Measurements from ENCODE around the gene BLOC1S5. TPM values are rescaled to one million over a fixed set of nuclear protein-coding genes. Genes with fewer than 3 reads are reported as not detected.
"Not testable (repeated sequence)": the region's sequence is repeated elsewhere in the genome, so short reads cannot be mapped to it uniquely, and the experiment has no call there.

BLOC1S5 gene
- total RNA-seq, 3 donors from 2014 or later = 12.5 to 26.2 (median 16.6) TPM

DNA sequence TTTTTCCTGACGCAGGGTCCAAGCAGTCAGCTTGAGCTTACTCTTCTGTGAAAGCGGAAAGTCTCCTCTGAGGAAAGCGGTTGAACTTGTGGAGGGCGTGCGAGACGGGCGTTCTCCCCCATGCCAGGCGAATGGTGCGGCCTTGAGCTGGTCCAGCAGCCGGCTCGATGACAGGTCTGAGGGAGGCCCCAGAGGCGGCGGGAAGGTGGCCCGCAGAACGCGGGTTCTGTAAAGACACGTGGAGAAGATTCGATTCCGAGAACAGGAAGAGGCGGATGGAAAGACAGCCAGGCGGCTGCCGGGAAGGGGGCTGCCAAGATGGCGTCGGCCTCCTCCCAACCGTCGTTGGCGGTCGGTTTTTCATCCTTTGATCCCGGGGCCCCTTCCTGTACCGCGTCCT, 78.0 kb downstream of the BLOC1S5 start:
- Histone ChIP-seq H3K4me3 (no peak overlapping the region), H3K27me3 (no peaks in the 10 kb centered on the region), H3K4me1 (no peaks in the 10 kb centered on the region), H3K36me3 (no peaks in the 10 kb centered on the region), H3K9me3 (no peaks in the 10 kb centered on the region), H3K27ac (no peak overlapping the region)
- DNase-seq (ENCODE audit: low spot score in 2 of 2) = no peak
- TF ChIP-seq, protein P1, sequence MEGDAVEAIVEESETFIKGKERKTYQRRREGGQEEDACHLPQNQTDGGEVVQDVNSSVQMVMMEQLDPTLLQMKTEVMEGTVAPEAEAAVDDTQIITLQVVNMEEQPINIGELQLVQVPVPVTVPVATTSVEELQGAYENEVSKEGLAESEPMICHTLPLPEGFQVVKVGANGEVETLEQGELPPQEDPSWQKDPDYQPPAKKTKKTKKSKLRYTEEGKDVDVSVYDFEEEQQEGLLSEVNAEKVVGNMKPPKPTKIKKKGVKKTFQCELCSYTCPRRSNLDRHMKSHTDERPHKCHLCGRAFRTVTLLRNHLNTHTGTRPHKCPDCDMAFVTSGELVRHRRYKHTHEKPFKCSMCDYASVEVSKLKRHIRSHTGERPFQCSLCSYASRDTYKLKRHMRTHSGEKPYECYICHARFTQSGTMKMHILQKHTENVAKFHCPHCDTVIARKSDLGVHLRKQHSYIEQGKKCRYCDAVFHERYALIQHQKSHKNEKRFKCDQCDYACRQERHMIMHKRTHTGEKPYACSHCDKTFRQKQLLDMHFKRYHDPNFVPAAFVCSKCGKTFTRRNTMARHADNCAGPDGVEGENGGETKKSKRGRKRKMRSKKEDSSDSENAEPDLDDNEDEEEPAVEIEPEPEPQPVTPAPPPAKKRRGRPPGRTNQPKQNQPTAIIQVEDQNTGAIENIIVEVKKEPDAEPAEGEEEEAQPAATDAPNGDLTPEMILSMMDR (IDR thresholded peaks at IDR 0.05) = no peak
- TF ChIP-seq POLR2A (IDR thresholded peaks at IDR 0.05) (no peak), POLR2AphosphoS5 (IDR thresholded peaks at IDR 0.05) (no peak)
- intact Hi-C loops (cut with DNase I; ENCODE audit: low total_unique reads) = no loop called here

DNA sequence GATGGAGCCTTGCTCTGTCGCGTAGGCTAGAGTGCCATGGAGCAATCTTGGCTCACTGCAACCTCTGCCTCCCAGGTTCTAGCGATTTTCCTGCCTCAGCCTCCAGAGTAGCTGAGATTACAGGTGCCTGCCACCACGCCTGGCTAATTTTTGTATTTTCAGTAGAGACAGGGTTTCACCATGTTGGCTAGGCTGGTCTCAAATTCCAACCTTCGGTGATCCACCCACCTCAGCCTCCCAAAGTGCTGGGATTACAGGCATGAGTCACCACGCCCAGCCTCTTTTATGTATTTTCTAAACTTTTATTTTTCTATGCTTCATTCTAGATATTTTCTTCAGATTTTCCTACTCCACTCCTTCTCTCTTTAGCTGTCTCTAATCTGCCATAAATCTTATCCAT, 80.2 kb downstream of the BLOC1S5 start:
- DNase-seq (ENCODE audit: low spot score in 2 of 2); H3K27me3 ChIP-seq; H3K27ac ChIP-seq; intact Hi-C loops (cut with DNase I; ENCODE audit: low total_unique reads); H3K4me3 ChIP-seq; H3K4me1 ChIP-seq; H3K9me3 ChIP-seq; H3K36me3 ChIP-seq: not testable (repeated sequence)

- Histone ChIP-seq H3K4me3 (no peak overlapping the region), H3K9me3 (no peaks in the 10 kb centered on the region), H3K27me3 (no peaks in the 10 kb centered on the region), H3K36me3 (no peaks in the 10 kb centered on the region), H3K27ac (no peak overlapping the region), H3K4me1 (peaks cover 0 to 4% of the 10 kb centered on the region in 2 donors)
- intact Hi-C loops (cut with DNase I; ENCODE audit: low total_unique reads) = no loop called here
- no peak for DNase-seq (ENCODE audit: low spot score in 2 of 2)
- TF ChIP-seq, protein P1 (IDR thresholded peaks at IDR 0.05) = no peak
- TF ChIP-seq POLR2AphosphoS5 (IDR thresholded peaks at IDR 0.05) (no peak), POLR2A (IDR thresholded peaks at IDR 0.05) (no peak)
Observed at GRCh38 chr6:7979831-7980230, 84.4 kb downstream of the BLOC1S5 start.

DNA sequence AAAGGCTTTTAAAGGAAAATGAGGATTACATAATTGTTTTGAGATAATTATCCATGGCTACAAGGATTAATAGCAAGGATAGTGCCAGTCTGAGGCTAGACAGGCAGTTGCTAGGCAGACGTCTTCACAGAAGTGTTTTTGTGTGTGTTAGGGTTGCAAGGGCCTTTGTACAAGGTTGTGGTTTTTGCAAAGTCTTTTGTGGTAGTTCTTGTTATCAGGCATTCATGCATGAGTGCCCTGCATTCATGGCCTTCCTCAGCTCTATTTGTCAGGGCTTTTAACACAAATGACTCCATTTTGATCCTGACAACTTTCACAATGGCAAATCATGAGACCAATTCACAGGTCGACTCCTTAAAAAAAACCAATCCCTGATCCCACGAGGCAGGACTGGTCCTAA, 85.5 kb downstream of the BLOC1S5 start:
- Histone ChIP-seq H3K9me3 (no peaks in the 10 kb centered on the region), H3K36me3 (no peaks in the 10 kb centered on the region), H3K27me3 (no peaks in the 10 kb centered on the region), H3K4me1 (peaks cover 0 to 4% of the 10 kb centered on the region in 2 donors), H3K4me3 (no peak overlapping the region), H3K27ac (no peak overlapping the region)
- no peak for TF ChIP-seq POLR2A (IDR thresholded peaks at IDR 0.05)
- intact Hi-C loops (cut with DNase I; ENCODE audit: low total_unique reads) = no loop called here
- no peak for DNase-seq (ENCODE audit: low spot score in 2 of 2)

GRCh38 chr6:7976485-7977056, 87.6 kb downstream of the BLOC1S5 start:
- H3K27me3 ChIP-seq = no peaks in the 10 kb centered on the region
- H3K27ac ChIP-seq = no peak overlapping the region
- H3K36me3 ChIP-seq = no peaks in the 10 kb centered on the region
- H3K4me1 ChIP-seq = peaks cover 0 to 4% of the 10 kb centered on the region in 2 donors
- no peak for TF ChIP-seq POLR2A (IDR thresholded peaks at IDR 0.05)
- DNase-seq (ENCODE audit: low spot score in 2 of 2) = no peak
- H3K9me3 ChIP-seq = no peaks in the 10 kb centered on the region
- intact Hi-C loops (cut with DNase I; ENCODE audit: low total_unique reads) = no loop called here
- H3K4me3 ChIP-seq = no peak overlapping the region

DNA sequence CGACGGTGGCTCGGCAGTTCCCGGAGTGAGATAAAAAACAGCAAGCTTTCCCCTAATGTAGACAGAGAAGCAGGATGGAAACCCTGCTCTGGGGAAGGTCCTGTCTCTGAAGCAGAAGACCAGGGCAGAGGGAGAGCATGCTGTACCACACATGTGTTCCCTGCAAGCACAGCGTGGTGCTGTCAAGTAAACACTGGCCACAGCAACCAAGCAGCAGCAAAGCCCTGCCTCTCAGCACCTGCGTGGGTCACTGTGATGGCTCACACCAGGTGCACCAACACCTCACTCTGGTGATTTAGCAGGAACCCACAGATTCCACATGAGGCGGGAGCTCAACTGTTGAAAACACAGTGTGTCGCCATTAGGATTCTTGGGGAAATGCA, 88.4 kb downstream of the BLOC1S5 start:
- TF ChIP-seq POLR2A (IDR thresholded peaks at IDR 0.05) = no peak
- TF ChIP-seq POLR2AphosphoS5 (IDR thresholded peaks at IDR 0.05) = no peak
- TF ChIP-seq, protein P1 (IDR thresholded peaks at IDR 0.05) = no peak
- Histone ChIP-seq H3K4me3 (peak overlapping the region in 1 of 3 donors; percentile 37), H3K27me3 (no peaks in the 10 kb centered on the region), H3K27ac (peak overlapping the region; percentile 17 to 65), H3K4me1 (peaks cover 0 to 4% of the 10 kb centered on the region in 2 donors), H3K36me3 (no peaks in the 10 kb centered on the region), H3K9me3 (no peaks in the 10 kb centered on the region)
- DNase-seq (ENCODE audit: low spot score in 2 of 2) = peak in 1 of 2 donors; percentile 18
- intact Hi-C loops (cut with DNase I; ENCODE audit: low total_unique reads) = no loop called here
